HG02884 (cell line): Measurements from ENCODE around the gene IMPDH2.
"Not testable (repeated sequence)": the region's sequence is repeated elsewhere in the genome, so short reads cannot be mapped to it uniquely, and the experiment has no call there.

ENCODE experiments used
- ATAC-seq: cut with Tn5 transposase; IDR thresholded peaks from one replicate; pipeline ENCODE4 v1.9.1; 2021; ENCODE audit warnings: mild to moderate bottlenecking, moderate library complexity; ENCODE audit not compliant: unreplicated experiment

IMPDH2 gene

DNA sequence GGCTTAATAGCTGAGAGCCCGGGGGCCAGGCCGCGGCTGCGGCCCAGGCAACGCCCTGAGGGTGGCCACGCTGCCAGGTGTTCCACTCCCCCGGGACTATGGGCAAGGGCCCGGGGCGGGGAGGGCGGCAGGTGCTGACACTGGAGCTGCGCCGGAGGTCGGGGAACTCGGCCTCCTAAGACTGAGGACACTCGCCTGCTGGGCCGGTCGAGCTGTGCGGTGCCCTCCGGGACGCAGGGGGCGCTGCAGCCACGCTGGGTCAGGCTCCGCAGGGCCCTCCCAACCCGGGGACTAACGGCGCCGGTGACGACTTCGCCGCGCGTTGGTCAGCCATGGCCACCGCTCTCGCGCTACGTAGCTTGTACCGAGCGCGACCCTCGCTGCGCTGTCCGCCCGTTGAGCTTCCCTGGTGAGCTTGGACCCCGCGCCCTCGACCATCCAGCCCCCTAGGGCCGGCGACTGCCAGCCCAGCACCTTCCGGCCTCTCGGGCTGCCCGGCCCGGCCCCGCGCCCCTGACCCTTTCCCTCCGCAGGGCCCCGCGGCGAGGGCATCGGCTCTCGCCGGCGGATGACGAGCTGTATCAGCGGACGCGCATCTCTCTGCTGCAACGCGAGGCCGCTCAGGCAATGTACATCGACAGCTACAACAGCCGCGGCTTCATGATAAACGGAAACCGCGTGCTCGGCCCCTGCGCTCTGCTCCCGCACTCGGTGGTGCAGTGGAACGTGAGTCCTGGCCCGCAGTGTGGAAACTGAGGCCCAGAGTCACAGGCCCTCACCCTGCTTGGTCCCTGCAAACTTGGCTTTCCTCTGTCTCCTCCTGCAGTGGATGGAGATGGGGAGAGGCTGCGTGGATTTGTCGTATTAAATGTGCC is 7.1 kb downstream of the IMPDH2 start, which contains the start of gene NDUFAF3:
NDUFAF3 (plus strand) TSS at position 309 of the 875 bp plus-strand sequence; CDS start at position 333, 24 bp downstream.
- peak; percentile 52 for ATAC-seq

DNA sequence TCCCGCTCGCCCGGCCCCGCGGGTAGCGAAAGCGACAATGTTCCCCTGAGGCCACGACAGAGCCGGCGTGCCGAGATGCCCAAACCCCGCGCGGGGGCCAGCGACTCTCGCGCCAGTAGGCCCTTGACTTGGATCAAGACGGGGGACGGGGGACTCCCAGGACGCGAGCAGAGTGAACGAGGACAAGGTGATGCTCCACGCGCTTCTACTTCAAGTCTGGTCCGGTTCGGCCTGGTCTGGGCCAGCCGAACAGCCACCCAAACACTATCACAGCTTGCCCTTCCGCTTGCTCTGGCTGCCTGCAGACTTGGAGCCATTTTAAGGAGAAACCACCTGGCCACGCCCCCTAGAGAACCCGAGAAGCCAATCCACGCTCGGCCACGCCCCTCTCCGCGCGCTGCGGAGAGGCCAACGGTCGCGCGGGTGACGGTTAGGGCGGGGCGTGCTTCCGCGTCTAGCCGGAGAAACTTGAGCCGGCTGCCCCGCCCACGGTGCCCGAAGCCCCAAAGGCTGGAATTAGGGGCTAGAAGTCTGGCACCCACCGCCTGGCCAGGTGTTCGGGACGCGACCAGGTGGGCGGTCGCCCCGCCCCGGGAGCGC is 7.9 kb downstream of the IMPDH2 start:
- ATAC-seq = peak; percentile 44

DNA sequence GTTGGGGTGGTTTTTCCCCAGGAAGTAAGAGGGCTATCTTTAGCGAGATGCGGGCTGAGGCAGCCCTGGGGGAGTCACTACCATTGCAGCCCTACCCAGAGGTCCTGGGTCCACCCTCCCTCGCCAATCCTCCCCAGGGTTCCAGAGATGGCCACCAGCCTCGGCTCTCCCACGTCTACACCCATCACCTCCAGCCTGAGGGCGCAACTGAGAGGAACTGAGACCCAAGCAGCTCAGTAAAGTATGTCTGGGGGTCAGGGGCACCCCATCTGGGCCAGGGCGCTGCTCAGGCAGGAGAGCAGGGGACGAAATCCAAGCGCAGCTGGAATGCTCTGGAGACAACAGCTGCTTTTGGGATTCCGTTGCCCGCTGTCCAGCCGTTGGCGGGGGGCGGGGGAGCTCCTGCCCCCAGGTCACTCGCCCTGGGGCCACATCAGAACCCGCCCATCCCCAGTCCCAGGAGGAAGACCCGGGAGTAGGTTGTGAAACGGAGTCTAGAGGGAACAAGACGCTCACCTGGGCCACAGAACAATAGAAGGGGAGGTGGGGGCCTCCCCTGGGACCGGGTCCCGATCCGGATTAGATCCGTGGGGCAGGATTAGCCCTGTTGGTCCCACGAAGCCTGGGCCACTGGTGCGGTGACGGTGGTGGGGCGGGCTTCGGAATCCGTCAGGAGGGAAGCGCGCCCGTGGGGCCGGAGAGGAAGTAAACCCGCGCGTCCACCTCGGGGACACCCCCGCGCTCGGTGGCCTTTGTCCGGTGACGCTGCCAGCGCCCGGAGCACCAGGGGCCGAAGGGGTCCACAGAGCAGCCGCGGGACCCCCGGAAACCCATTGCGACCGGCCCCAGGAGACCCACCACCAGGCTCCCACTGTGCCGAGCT is 8.6 kb downstream of the IMPDH2 start:
- ATAC-seq = no peak

DNA sequence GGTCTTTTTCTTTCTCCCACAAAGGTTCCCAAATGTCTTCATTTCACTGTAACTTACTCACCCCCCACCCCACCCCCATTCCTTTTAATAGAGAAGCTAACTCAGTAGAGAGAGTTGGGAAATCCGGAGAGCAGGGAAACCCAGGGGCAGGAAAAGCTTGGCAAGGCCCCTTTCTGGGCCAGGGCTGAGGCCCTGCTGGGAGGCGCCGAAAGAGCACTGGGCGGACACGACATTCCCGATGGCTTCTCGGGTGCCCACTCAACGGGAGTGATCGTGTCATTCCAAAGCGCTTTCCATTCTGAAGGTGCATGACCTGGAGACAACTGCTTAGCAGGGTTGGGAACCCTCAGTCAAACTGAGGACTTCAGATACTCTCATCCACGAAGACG is 9.3 kb downstream of the IMPDH2 start:
- no peak for ATAC-seq

DNA sequence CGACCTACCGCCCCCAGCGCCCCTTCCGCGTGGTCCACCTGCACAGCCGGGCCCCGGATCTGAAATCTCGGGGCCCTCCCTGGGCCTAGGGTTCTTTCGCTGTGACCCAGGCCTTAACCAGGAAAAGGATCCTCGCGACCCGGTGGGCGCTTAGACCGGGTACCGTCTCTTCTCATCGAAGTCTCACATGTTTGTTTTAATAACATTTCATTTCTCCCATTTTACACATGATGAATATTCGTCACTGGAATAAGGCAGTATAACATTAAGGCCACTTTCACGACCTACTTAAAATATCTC is 10.5 kb downstream of the IMPDH2 start:
- ATAC-seq = no peak

DNA sequence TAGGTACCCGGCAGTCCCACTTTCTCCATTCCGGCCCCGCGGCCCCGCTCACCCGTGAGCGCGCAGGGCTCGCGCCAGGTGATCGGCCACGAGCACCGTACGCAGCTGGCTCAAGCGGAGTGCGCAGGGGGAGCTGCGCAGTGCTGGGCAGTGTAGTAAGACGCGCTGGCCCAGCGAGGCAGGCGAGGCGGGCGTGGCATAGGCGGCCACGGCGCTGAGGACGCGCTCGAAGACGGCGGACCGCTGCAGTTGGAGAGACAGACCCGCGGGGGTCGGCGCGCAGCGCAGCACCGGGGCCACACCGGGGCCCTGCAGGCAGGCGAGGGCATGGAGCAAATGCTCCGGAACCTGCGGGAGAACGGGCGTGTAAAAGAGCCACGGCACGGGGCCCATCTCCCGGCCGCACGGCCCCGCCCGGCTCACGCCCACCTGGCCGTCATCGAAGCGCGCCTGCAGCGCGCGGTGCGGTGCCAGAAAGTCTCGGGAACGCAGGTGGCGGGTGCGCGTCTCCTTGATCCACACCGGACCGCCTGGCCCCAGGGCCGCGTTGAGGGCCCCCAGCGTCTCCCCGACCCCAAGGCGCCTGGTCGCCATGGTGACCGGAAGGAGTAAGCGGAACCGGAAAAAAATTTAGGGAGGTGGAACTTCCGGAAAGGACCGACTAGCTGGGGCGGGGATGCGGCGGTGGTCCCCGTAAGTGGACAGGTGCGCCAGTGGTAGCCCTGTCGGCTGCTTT is 11.1 kb downstream of the IMPDH2 start, which contains the start of gene DALRD3:
DALRD3 (minus strand) TSS at position 610 of the 736 bp plus-strand sequence; CDS start at position 594, 16 bp downstream.
- no peak for ATAC-seq

DNA sequence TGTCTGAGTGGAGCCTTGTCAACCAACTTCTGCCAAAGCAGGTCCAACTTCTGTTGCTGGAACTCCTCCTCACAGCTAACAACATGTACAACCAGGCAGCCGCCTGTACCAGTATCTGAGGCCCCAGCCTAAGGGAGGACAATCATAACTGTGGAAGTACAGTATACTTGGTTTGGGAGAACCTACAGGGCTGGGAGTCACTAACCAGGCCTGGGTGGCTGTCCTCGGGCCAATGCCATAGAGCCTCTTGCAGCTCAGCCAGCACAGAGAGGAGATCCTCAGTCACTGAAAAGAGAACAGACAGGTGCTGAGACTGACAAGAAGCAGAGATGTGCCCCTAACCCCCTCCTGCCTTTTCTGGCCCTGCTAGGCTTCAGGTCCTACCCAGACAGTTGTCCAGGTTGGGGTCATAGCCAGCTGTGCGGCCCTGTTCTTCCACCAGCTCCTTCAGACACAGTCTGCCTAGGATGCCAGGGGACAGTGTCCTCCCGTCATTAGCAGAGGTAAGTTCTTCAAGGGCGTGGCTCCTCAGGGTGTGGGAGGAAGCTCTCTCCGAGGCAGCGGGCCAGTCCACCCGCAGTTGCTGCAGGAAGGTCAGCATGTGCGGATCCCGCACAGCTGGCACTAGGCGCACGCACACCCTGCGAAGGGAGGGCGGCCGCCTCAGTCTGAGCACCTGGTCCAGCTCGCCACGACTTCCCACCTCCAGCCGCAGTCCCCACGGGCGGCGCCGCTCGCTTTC is 11.8 kb downstream of the IMPDH2 start:
- ATAC-seq = no peak

DNA sequence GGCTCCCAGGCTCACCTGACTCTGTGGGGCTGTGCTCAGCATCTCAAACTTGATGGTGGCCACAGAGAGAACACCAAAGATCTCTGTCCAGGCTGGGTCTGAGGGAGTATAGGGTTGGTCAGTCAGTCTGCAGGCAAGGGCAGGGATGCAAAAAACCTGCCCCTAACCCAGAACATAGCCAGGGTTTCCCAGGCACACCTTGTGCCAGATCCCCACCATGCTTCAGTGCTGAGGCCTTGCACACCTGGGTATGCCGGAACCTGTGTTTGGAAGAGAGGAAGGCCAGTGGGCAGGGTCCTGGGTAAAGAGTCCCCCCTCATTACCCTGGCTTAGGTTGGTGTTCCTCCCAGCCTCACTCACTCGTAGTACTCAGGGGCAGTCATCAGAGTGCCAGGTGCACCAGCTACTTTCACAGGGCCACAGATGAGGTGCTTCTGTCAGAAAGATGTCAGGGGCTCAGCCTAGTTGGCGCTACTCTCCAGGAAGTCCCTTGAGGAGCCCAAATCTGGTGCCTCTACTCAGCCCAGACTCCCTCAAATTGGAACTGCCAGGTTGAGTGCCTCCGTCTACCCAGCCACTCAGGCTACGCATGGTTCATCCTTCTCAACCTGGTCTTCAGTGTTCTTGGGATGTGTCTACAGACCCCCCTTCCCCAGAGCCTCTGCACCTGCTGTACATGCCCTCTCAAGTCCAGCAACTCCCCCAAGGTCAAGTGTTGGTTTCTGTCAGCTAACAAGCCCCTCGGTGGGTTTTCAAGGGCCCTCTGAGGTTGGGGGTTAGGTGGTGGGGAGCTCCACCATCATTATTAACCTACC is 12.6 kb downstream of the IMPDH2 start:
- ATAC-seq = no peak

DNA sequence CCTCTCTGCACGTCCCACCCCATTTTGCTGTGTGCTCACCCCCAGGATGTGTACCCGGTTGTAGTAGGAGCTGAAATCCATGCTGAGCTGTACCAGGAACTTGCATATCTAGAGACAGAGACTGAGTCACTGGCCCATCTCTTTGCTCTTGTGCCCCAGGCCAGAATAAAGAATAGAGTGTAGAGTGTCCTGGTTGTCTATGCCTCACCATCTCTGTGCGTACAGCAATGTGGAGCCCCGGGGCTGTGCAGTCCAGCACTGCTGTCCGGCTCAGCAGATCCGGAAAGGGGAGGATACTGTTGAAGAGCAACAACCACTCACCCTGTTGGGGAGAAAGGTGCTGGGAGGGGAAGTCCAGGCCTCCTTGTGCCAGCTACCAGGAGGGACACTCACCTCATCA is 13.4 kb downstream of the IMPDH2 start:
- no peak for ATAC-seq

DNA sequence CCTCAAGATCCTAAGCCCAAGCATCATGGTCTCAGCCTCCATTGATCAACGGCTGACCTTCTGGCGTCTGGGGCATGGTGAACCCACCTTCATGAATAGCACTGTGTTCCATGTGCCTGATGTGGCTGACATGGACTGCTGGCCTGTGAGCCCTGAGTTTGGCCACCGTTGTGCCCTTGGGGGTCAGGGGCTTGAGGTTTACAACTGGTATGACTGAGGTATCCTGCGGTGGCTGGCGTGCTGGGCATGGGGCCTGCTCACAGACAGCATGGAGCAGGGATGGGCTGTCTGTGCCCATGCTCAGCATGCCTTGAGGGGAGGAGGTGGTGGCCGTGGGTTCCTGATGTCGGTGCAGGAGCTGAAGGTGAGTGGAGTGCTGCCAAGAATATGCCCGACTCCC is 14.1 kb downstream of the IMPDH2 start:
- ATAC-seq = no peak

DNA sequence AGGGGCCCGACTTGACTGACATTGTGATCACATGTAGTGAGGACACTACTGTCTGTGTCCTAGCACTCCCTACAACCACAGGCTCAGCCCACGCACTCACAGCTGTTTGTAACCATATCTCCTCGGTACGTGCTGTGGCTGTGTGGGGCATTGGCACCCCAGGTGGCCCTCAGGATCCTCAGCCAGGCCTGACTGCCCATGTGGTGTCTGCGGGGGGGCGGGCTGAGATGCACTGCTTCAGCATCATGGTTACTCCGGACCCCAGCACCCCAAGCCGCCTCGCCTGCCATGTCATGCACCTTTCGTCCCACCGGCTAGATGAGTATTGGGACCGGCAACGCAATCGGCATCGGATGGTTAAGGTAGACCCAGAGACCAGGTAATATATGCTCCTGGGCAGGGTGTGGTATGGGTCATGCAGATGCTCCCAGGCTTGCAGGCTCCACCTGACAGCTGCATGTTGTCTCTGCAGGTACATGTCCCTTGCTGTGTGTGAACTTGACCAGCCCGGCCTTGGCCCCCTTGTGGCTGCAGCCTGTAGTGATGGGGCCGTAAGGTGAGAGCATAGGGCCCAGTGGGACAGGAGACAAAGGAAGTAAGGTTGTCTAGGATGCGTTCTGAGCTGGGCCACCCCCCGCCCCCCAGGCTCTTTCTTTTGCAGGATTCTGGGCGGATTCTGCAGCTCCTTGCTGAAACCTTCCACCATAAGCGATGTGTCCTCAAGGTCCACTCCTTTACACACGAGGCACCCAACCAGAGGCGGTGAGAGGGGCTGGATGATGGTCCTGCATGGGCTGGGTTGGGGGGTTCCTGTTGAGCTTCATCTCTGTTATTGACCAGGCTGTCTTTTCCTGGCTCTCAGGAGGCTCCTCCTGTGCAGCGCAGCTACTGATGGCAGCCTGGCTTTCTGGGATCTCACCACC is 15.2 kb downstream of the IMPDH2 start:
- no peak for ATAC-seq

DNA sequence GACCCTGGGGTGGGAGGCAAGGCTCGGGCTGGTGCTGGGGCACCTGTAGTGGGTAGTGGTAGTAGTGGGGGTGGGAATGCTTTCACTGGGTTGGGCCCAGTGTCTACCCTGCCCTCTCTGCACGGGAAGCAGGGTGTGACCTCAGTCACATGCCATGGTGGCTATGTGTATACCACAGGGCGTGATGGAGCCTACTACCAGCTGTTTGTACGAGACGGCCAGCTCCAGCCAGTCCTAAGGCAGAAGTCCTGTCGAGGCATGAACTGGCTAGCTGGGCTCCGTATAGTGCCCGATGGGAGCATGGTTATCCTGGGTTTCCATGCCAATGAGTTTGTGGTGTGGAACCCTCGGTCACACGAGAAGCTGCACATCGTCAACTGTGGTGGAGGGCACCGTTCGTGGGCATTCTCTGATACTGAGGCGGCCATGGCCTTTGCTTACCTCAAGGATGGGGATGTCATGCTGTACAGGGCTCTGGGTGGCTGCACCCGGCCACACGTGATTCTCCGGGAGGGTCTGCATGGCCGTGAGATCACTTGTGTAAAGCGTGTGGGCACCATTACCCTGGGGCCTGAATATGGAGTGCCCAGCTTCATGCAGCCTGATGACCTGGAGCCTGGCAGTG is 16.0 kb downstream of the IMPDH2 start:
- no peak for ATAC-seq

DNA sequence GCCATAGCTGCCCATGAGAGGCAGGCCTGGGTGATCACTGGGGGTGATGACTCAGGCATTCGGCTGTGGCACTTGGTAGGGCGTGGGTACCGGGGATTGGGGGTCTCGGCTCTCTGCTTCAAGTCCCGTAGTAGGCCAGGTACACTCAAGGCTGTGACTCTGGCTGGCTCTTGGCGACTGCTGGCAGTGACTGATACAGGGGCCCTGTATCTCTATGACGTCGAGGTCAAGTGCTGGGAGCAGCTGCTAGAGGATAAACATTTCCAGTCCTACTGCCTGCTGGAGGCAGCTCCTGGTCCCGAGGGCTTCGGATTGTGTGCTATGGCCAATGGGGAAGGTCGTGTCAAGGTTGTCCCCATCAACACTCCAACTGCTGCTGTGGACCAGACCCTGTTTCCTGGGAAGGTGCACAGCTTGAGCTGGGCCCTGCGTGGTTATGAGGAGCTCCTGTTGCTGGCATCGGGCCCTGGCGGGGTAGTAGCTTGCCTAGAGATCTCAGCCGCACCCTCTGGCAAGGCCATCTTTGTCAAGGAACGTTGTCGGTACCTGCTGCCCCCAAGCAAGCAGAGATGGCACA is 16.7 kb downstream of the IMPDH2 start:
- no peak for ATAC-seq

DNA sequence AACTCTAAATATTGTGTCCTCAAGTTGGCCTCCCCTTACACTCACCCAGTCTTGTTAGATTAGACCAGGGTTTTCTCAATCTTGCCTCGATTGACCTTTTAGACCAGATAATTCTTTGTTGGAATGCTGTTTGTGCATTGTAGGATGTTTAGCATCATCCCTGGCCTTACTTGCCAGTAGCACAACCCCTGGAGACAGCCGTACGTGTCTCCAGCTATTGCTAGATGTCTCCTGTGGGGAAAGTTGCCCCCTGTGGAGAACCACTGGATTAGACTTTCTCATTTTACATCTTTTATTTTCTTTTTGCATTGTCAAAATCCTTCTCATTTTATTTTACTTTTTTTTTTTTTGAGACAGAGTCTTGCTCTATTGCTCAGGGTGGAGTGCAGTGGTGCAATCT is 19.8 kb downstream of the IMPDH2 start:
- no peak for ATAC-seq

DNA sequence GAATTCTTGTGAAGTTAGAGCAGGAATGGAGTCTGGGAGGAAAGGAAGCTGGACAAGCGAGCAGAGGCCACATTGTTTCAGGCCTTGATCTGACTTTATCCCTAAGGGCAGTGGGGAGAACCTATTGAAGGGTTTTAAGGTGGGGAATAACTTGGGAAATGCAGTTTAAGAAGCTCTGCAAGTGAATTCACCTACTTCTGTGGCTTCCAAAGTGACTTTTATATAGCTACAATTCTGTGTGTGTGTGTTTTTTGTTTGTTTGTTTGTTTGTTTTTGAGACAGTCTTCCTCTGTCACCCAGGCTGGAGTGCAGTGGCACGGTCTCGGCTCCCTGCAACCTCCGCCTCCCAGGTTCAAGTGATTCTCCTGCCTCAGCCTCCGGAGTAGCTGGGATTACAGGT is 20.6 kb downstream of the IMPDH2 start:
- ATAC-seq = not testable (repeated sequence)

DNA sequence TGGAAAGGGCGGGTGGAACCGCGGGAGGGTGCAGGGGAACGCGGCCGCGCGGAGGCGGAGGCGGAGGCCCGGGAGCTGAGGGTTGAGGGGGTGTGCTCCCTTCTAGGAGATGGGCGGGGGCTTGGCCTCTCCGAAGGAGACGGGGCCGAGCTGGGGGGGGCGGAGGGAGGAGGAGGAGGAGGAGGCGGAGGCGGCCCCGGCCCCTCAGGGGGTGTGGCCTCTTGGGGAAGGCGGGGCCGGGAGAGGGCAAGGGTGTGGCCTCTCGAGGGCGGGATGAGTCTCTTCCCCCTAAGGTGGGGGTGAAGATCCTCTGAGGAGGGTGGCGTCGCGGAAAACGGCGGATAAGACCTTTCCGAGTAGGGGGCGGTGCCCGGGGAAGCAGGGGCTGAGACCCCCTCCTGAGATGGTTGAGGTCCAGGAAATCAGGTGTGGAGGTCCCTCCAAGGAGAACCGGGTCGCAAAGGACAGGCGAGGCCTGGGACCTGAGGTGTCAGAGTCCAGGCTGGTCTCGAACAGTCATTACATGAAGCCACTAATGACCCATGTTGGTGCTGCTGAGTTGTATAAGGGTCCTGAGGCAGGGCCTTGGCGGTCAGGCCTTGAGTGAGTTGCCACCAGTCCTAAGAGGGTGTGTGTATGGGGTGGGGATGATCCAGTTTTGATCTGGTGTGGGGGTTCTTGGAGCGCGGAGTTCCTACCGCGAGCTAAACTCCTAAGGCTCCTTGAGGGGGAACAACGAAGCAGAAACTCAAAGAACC is 21.2 kb downstream of the IMPDH2 start:
- ATAC-seq = peak; percentile 28
